Stimulated activated CD4-positive, alpha-beta T cell treated with anti-CD3 and anti-CD28 coated beads, Interleukin-2, amount 100 ng/mL, for 4 hours (primary cell): Measurements from ENCODE around the gene TBRG4.

Experiments
- DNase-seq: peaks from one replicate; pipeline ENCODE4 v3.0.0-alpha.2; 2020; ENCODE audit warnings: low read depth

TBRG4 gene

DNA sequence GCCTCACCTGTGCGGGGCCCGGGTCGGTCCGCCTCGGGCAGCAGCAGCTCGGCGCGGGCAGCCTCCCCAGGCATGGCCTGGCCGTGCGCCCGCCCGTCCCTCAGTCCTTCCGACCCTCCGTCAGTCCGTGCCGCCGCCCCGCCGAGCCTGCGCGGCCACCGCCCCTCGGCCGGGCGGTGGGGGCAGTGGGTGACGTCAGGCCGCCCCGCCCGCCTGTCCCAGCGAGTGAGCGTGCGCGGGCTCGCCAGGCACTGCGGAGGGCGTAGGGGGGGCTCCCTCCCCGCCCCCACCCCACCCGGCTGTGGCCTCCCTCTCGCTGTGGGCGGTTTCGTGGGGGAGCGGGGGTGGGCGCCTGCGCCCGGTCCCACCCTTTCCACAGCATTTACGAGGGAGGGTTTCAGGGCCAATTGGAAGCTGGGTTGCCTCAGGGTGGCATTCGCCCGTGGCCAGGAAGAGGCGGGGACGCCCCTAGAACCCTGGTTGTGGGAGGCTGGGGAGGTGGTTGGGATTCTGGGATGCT, 22.6 kb downstream of the TBRG4 start, which contains the start of gene NACAD:
TSS of gene NACAD (minus strand) at position 149 of the 520 bp plus-strand sequence. CDS start at position 74, 75 bp downstream.
- peak; percentile 37 for DNase-seq

DNA sequence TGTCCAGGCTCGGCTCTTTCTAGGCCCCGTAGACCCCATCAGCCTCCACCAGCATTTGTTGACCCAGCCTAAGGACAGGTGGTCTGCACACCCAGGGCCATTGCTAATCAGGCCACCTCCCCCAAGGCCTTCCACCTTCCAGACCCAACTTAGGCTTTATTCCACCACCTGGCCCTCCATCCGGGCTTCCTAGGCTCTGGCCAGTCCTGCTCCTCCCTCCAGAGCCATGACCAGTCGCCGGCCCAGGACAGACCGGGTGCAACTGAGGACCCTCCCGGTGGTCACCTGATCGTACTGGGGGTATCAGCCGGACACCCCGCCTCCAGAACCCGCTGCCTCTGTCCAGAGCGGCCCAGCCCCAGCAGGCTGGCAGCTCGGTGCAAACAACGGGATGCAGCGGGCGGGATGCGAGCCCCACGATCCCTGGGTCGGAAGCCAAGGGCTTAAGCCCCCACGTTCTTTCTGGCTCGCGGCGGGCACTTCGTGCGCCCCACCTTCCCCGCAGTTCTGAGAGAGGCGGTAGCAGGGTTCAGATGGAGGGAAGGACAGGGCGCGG, 23.3 kb downstream of the TBRG4 start:
- no peak for DNase-seq

DNA sequence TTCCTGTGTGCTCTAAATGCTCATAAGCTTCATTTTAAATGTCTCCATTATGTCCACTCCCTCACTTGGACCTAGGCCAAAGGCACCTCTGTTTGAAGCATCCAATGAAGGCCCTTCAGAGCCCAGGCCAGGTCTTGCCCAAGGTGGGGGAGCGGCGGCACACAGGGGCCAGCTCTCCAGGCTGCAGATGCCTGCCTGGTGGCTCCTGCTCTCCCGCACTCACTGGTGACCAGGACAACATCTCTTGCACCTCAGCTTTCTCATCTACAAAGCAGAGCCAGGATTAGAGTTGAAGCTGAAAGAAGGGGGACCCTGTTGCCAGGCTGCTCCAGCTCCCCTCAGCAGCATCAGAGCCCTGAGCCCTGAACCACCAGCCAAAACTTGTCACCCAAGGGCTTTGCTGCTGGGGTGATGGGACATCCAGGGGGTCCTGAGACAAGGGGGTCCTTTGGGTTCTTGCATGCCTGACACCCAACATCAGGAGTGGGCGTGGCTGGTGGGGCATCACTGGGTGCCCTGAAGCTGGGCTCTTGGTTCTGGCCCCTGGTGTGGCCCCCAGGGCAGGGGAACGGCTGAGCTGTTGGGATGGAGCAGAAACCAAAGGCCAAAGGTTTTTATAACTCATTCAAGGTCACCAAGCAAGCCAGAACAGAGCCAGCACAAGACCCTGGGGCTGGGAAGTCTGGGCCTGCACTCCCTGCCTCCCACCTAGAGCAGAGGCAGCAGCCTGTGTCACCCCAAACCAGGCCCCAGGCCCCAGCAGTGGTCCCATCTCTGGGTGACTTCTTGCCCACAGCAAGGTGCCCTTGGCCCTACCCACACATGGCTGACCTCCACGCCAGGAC, 24.0 kb downstream of the TBRG4 start:
- DNase-seq = no peak

DNA sequence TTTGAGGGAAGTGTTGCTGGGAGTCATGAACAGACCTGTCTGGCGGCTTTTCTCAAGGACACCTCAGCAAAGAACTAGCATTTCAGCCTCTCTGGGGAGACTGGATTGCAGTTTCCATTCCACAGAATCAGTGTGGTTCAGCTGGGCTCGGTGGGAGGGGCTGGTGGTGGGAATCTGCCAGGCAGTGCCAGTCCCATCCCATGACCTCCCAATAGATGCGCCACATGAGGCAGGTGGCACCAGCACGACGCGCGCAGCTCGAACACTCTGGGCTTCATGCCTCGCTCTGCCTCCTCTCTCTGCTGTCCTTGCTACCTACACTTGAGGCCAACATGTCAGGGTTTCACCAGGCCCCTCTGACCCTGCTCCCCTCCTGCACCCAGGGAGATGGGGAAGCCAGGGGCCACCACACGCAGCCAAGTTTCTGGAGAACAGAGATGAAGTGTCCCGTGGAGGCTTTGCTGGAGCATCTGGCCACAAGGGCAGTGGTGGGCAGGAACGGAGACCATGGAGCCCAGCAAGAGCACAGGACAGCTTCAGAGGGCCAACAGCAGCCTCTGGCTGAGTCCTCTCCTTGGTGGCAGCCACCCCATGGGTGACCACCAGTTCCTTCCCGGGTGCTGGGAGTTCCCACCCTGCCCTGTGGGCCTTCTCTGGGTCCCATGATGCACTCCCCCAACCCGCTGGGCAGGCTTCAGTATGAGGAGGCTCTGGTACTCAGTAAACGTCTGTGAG, 25.0 kb downstream of the TBRG4 start:
- no peak for DNase-seq

DNA sequence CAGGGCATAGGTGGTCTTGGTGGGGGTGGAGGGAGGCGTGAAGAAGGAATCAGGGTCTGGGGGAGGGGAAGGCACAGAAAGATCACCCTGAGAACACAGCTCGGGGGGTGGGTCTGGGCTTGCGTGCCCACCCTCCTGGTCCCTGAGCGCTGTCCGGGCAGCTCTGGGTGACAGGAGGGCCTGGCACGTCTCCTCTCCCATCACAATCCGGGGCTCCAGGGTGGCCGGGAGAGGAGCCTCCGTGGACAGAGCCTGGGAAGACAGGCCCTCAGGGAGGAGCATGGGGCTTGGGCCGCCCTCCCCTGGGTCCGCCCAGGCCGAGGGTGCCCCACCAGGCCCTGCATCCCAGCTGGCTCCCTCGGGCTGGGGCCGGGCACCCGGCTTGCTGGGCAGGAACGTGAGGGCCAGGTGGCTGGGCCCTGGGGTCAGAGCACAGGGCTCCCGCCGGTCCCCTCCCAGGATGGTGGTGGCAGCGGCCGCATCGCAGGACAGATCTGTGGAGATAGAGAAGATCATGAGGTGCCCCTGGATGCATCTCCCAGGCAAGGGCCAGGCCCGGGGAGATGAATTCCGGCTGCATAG, 25.8 kb downstream of the TBRG4 start:
- no peak for DNase-seq

DNA sequence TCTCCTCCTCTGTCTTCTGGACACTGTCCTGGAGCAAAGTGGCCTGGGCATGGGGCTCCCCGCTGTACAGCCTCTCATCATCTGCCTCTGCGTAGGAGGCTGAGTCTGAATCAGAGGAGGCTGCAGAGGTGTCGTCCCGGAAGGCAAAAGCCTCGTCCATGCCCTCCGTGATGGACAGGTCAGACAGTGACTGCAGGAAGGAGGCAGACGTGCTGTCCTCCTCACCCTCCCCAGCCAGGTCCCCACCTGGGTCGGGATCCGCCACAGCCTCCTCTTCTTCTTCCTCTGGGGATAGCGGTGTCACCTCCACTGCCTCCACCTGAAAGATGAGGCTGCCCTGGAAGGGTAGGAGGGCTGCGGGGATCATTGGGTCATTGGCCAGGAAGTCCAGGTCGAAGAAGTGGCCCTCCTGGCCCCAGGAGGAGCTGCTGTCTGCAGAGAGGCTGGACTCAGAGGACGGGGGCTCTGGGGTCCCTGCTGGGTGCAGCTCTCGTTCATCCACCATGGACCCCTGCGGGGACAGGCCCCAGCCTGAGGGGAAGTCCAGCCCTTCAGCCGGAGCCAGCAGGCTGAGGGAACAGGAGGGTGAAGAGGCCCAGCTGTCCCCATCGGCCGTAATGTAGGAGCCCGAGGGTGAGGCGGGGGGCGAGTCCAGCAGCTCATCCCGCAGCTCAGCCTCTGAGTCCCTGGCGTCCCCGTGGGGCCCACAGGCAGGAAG, 26.4 kb downstream of the TBRG4 start:
- no peak for DNase-seq

DNA sequence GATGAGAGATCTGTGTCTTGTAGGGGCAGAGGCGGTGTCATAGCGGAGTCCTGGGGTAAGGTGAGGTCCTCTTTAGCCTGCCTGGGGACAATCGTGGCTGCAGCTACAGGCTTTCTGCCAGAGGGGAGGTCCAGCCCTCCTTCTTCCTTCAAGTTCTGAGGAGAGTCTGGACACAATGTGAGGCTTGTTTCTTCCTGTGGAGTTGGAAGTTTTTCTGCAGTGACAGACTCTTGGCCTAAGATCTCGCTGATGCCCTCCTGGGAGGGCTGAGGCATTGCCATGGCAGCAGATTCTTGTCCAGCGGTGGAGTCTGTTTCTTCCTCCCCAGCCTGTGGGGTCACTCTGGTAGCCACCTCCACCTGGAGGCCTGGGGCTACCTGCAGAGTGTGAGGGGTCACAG, 27.2 kb downstream of the TBRG4 start:
- DNase-seq = no peak

DNA sequence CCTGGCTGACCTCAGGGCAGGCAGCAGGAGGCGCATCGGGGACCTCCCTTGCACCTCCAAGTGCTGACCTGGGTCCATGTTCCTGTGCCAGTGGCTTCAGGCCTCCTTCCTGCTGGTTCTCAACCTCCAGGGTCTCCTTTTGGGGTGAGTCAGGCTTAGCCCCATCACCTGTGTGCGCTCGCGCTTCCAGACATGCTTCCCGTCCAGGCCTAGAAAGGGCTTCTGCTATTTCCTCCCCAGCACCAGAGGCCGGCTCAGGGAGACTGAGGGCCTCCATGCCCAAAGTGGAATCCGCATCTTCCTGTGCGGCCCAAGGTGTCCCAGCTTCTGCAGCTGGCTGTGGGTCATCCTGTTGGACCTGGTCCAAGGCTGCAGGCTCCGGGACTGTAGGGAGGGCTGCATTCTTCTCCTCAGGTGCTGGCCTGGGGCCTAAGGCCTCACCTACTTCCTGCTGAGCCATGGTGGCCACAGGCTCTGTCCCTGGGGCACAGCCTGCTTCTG, 28.6 kb downstream of the TBRG4 start:
- no peak for DNase-seq

DNA sequence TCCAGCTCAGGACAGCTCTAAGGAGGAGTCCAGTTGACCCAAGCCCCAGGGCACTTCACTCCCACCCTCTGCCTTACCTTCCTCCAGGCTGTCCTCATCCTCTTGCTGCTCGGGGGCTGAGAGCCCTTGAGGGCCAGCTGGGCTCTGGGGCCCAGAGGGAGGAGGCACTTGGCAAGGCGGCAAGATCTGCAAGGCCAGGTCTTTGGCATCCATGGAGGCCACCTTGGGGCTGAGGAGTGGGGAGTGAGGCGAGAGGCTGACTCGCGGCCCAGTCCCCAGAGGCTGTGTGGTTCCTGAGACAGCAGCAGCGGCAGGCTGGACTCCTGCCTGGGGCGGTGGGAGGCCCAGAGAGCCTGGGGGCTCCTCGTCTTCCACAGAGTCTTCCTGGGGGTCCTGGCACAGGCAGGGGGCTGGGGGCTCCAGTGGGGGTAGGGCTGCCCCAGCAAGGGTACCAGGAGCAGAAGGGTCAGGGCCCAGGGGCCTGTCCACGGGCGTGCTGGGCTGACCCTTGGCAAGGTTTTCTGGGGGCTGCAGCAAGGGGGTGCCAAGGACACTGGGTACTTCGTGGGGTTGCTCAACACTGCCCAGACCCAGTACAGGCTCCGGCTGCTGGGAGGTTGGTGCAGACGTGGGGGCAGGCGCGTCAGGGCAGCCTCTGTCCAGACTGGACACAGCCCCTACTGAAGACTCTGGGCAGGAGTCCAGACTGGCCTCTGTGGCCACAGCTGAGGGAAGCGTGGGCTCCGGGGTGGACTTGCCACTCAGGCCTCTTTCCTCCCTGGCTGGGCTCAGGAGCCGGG, 29.3 kb downstream of the TBRG4 start:
- DNase-seq = no peak

DNA sequence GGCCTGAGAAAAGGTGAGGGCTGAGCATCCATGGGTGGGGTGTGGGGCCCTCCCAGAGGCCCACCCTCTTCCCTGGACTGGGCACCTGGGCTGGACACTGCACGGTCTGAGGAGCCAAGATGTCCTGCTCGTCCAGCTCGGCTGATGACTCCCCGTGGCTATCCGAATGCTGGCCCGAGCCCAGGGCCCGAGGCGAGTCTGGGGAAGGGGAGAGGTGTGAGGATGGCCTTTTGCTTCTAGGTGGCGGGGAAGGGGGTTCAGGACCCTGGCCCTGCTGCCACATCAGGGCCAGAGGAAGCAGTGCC, 29.9 kb downstream of the TBRG4 start:
- no peak for DNase-seq

DNA sequence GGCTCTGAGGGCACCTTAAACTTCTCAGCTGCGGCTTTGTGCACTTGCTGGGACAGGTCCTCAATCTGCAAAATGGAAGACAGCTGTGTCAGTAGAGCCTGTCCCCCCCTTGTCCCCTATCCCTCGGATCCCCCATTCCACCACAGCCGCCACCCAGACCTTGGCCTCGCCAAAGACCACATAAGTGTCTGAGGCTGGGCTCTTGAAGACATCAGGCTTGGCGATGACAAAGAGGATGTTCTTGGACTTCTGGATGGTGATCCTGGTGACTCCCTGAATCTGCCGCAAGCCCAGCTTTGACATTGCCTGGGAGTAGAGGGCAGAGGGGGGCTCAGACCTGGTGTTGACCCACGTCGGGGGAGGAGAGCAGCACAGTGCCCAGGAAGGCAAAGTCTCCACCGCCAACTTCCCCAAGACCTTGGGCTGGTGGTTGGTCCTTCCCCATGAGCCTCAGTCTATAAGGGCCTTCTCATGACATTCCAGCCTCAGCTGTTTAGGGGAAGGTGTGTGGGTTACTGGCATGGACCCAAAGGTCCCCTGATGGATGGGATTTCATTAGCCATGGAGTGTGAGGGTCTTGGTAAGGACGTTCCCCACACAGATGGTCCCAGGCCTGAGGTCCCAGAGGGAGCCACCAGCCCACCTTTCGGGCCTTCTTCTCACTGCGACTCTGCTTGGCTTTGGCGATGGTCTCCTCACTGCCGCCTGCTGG, 30.4 kb downstream of the TBRG4 start:
- DNase-seq = no peak

DNA sequence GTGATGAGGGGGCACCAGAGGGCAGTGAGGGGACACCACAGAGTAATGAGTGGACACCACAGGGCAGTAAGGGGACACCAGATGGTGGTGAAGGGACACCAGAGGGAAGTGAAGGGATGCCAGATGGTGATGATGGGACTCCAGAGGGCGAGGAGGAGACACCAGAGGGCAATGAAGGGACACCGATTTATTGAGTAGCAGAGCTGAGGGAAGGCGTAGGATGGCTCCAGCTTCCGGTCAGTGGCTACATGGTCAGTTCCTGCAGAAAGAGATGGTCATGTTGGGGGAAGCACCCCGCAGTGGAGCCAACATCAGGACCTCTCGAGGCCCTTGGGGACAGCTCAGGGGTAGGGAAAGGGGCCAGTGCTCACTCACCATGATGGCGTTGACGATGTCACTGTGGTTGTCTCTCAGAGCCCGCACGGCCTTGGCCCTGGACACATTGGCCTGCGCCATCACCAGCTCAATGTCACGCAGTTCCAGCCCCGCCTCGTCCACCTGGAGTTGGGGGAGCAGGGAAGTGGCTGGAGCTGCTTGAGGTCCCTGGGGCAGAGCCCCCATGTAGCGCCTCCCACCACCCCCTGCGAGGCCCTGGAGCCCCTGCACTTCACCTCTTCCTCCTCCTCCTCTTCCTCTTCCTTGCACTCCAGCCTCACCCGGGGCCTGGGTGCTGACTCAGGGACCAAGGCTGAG, 31.1 kb downstream of the TBRG4 start:
- no peak for DNase-seq

DNA sequence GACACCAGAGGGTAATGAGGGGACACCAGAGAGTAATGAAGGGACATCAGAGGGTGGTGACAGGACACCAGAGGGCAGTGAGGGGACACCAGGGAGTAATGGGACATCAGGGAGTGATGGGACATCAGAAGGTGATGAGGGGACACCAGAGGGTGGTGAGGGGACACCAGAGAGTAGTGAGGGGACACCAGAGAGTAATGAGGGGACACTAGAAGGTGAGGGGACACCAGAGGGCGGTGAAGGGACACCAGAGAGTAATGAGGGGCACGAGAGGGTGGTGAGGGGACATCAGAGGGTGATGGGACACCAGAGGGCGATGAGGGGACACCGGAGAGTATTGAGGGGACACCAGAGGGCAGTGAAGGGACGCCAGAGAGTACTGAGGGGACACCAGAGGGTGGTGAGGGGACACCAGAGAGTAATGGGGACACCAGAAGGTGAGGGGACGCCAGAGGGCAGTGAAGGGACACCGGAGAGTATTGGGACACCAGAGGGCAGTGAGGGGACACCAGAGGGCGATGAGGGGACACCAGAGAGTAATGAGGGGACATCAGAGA, 33.3 kb downstream of the TBRG4 start:
- no peak for DNase-seq

DNA sequence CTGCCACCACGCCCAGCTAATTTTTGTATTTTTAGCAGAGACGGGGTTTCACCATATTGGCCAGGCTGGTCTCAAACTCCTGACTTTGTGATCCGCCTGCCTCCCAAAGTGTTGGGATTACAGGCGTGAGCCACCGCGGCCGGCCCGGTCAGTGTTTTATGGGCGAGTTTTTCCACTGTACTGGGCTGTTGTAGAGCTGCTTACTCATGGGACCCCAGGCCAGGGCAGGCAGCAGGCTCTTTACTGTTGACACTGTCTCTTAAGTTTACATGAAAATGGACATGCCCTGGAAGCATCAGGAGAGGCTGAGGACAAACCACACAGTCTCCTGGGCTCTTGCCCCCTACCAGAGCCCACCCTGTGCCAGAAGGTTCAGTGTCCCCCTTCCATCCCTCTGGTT, 33.9 kb downstream of the TBRG4 start:
- no peak for DNase-seq

DNA sequence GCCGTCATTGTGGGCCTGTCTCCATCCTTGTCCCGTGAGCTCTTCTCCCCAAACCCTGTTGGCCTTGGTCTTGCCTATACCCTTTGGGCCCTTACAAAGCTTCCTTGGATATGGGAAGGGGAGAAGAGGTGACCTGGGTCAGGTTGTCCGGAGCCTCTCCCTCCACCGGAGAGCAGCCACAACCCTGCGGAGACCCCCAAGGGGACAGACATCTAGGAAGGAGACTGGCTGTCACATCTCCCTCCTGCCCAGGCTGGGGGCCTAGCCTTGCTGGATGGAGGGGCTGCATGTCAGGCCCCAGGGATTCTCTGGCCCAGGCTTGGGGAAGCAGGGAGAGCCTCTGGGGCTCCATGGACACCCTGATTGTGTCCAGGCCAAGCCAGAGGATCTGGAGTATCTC, 34.6 kb downstream of the TBRG4 start:
- no peak for DNase-seq

DNA sequence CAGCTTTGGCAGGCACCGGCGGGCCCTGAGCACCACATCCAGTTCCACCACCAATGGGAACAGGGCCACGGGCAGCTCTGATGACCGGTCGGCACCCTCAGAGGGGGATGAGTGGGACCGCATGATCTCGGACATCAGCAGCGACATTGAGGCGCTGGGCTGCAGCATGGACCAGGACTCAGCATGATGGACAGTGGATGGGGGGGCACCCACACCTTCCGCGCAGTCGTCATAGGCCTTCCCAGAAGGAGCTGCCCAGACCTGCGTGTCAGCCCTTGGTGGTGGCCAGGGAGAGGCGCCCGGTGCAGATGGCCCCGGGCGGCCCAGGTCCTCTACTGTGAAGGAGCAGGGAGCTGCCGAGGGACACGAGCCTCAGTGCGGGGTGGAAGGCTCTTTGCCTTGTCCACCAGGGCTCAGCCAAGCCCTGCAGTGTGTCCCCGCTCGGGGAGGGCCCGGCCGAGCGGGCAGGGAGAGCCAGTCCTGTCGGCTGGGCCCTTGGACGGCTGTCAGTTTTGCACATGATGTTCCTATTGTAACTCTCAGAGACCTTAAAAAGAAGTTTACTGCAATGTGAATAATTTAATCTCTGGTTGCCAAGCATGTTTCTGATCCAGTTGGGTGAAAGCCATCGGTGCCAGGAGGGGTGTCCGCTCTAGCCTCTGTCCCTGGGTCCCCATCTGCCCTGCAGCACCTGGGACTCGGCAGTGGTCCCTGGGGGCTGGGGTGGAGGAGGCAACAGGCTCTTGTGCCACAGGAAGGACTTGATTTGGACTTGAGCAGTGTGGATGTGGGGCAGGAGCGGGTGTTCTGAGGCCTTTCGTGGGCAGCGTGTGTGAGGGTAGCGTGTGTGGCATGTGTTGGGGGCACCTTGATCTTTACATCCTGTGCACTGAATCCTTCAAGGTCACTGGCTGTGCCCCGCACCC, 35.4 kb downstream of the TBRG4 start:
- DNase-seq = no peak

DNA sequence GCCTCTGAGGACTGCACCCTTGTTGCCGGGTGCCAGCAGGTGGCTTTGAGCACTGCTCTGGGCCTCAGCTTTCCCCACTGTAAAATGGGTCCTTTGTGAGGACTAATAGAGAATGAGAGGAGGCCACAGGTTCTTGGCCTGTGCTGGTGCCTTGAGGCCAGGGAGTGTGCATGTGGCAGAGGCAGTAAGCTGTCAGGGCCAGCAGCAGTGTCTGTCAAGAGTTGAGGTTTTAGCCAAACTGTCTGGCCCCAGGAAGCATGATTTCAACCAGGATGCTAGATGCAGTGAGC, 36.2 kb downstream of the TBRG4 start:
- DNase-seq = no peak

DNA sequence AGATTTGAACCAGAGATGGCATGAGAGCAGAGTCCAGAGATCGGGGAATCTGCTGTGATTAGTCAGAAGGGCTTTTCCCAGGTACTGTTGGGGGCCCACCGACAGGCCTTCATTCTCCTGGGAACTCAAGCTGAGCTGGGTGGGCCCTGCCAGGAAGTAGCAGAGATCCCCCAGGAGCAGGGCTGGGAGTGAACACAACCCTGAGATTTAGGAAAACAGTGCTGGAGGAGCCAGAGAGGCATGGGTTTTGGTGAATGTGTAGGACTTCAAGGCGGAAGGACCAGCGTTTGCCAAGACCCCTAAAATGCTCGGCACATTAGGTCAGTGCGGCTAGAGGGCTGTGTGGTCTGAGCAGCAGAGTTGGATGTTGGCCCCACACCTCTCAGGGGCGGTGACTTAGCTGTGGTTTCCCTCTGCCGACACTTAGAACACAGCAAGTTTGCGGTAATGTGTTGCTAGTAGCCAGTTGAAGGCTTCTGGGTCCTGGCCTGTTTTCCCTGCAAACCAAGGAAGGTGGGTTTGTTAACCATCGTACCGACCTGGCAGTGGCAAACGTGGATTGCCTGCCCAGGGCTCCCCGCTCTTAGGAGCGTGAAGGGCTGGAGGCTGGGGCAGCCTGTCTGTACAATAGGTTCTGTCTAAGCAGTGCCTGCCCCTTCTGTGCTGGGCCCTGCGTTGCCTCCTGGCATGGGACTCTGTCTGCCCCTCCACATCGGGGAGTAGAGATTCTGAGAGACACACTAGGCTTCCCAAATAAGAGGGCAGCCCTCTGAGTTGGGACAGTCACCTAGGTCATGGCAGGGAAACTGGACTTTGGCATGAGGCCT, 36.8 kb downstream of the TBRG4 start:
- DNase-seq = no peak
